ENCODE results near the gene CDYL. TPM values are rescaled to one million over a fixed set of nuclear protein-coding genes. Genes with fewer than 3 reads are reported as not detected.
A peak's percentile ranks its signal among the peaks of the same experiment; 100 is the strongest.

The CDYL gene
- polyA plus RNA-seq, 3 donors, result 2.9 to 21.2 (median 4.2) TPM

GRCh38 chr6:4800662-4801061 lies 24.5 kb downstream of the CDYL start:
- no peak overlapping the region for H2AFZ ChIP-seq (ENCODE audit: insufficient read depth, low read depth, low read length, poor library complexity, severe bottlenecking)
- peaks cover 7 to 8% of the 10 kb centered on the region in 2 donors for H3K4me1 ChIP-seq (ENCODE audit: control insufficient read depth in 1 of 2, insufficient read depth in 2 of 2, low read length in 2 of 2)
- 79% methylated on average over 3 of the region's 3 CpGs for WGBS (ENCODE audit: insufficient coverage)
- H3K36me3 ChIP-seq (replicated peaks in 1 of 2; ENCODE audit: control insufficient read depth in 1 of 2, insufficient read depth in 2 of 2, low read length in 2 of 2), result no peaks in the 10 kb centered on the region
- H3K9ac ChIP-seq (ENCODE audit: insufficient read depth, low read length, poor library complexity, severe bottlenecking), result no peak overlapping the region
- Mint-ChIP-seq H3K9me3 (peaks cover 0 to 8% (median 7%) of the 10 kb centered on the region in 7 donors), H3K4me3 (no peak overlapping the region), H3K27me3 (ENCODE audit: low read depth in 3 of 3) (peaks cover 0 to 2% (median 0%) of the 10 kb centered on the region in 3 donors), H3K36me3 (peaks cover under 1 to 6% of the 10 kb centered on the region in 2 donors), H3K4me1 (peaks cover 45% of the 10 kb centered on the region), H3K27ac (no peak overlapping the region)
- H3K4me3 ChIP-seq (replicated peaks in 1 of 3; ENCODE audit: low read depth in 2 of 3, low read length in 3 of 3), result no peak overlapping the region
- H3K27me3 ChIP-seq (ENCODE audit: control insufficient read depth in 2 of 2, insufficient read depth in 2 of 2, low read length in 2 of 2), result no peaks in the 10 kb centered on the region
- peaks cover 3 to 6% of the 10 kb centered on the region in 2 donors for H3K9me3 ChIP-seq (replicated peaks in 1 of 2; ENCODE audit: control insufficient read depth in 1 of 2, insufficient read depth in 1 of 2, low read length in 2 of 2)
- H4K20me1 ChIP-seq (ENCODE audit: insufficient read depth, low read length), result peaks cover 99% of the 10 kb centered on the region
- no peak for TF ChIP-seq CTCF (IDR thresholded peaks at IDR 0.05)
- H3K79me2 ChIP-seq (ENCODE audit: insufficient read depth, low read length), result peaks cover 100% of the 10 kb centered on the region
- DNase-seq, result no peak
- H3K27ac ChIP-seq (ENCODE audit: low read depth in 1 of 2, low read length in 2 of 2), result no peak overlapping the region
- no peak overlapping the region for H3K4me2 ChIP-seq (replicated peaks; ENCODE audit: extremely low read depth, low read length, poor library complexity, severe bottlenecking)
- intact Hi-C loops (cut with micrococcal nuclease), result no loop called here

GRCh38 chr6:4801491-4802110 lies 25.4 kb downstream of the CDYL start:
- DNase-seq, result no peak
- Histone ChIP-seq H3K4me2 (replicated peaks; ENCODE audit: extremely low read depth, low read length, poor library complexity, severe bottlenecking) (no peak overlapping the region), H3K9ac (ENCODE audit: insufficient read depth, low read length, poor library complexity, severe bottlenecking) (no peak overlapping the region), H2AFZ (ENCODE audit: insufficient read depth, low read depth, low read length, poor library complexity, severe bottlenecking) (no peak overlapping the region), H3K9me3 (replicated peaks in 1 of 2; ENCODE audit: control insufficient read depth in 1 of 2, insufficient read depth in 1 of 2, low read length in 2 of 2) (peaks cover 3 to 6% of the 10 kb centered on the region in 2 donors), H3K79me2 (ENCODE audit: insufficient read depth, low read length) (peaks cover 100% of the 10 kb centered on the region), H4K20me1 (ENCODE audit: insufficient read depth, low read length) (peaks cover 99% of the 10 kb centered on the region), H3K4me3 (replicated peaks in 1 of 3; ENCODE audit: low read depth in 2 of 3, low read length in 3 of 3) (no peak overlapping the region), H3K27ac (ENCODE audit: low read depth in 1 of 2, low read length in 2 of 2) (peak overlapping the region in 1 of 2 donors; percentile 12), H3K4me1 (ENCODE audit: control insufficient read depth in 1 of 2, insufficient read depth in 2 of 2, low read length in 2 of 2) (peaks cover 7 to 8% of the 10 kb centered on the region in 2 donors), H3K27me3 (ENCODE audit: control insufficient read depth in 2 of 2, insufficient read depth in 2 of 2, low read length in 2 of 2) (no peaks in the 10 kb centered on the region), H3K36me3 (replicated peaks in 1 of 2; ENCODE audit: control insufficient read depth in 1 of 2, insufficient read depth in 2 of 2, low read length in 2 of 2) (no peaks in the 10 kb centered on the region)
- peak overlapping the region in 2 of 7 donors; percentile 8 to 32 for H3K27ac Mint-ChIP-seq
- intact Hi-C loops (cut with micrococcal nuclease), result no loop called here
- no peak for TF ChIP-seq CTCF (IDR thresholded peaks at IDR 0.05)
- H3K4me1 Mint-ChIP-seq, result peaks cover 54% of the 10 kb centered on the region
- 0% methylated on average over 1 of the region's 3 CpGs for WGBS (ENCODE audit: insufficient coverage)
- peaks cover 0 to 2% (median 0%) of the 10 kb centered on the region in 3 donors for H3K27me3 Mint-ChIP-seq (ENCODE audit: low read depth in 3 of 3)
- no peak overlapping the region for H3K4me3 Mint-ChIP-seq
- peaks cover 2 to 6% of the 10 kb centered on the region in 2 donors for H3K36me3 Mint-ChIP-seq
- H3K9me3 Mint-ChIP-seq, result peaks cover 0 to 8% (median 7%) of the 10 kb centered on the region in 7 donors
